CD4-positive, alpha-beta T cell (primary cell): Measurements from ENCODE around the gene CSTF2. TPM values are rescaled to one million over a fixed set of nuclear protein-coding genes. Genes with fewer than 3 reads are reported as not detected.

Experiments used
- ATAC-seq: fragments of 200-7000 bp; cut with Tn5 transposase; one replicate; pipeline ENCODE4 v1.10.0; 2022; ENCODE audit warnings: mild to moderate bottlenecking; ENCODE audit not compliant: poor library complexity
- CTCF ChIA-PET: fragments of 350-600 bp; sonication (Branson Sonifier 250); formaldehyde crosslinking; loops from one replicate; lab custom pipeline; 2021; ENCODE audit warnings: antibody characterized with exemption, inconsistent platforms; lab: Charles Lee
- POLR2A ChIA-PET: fragments of 350-600 bp; sonication (Branson Sonifier 250); formaldehyde crosslinking; loops from one replicate; lab custom pipeline; 2021; ENCODE audit warnings: antibody characterized with exemption, inconsistent platforms; lab: Charles Lee
- DNase-seq, 14 experiments: peaks; one replicate each; pipeline ENCODE4 v3.0.0-alpha.2; 2013 to 2020; ENCODE audit warnings: mixed read lengths in 2 of 14
- H3K27ac ChIP-seq, 2 donors: one replicate each; pipeline versions ENCODE4 v1.5.1 to v1.7.0; 2013; ENCODE audit warnings: low read length in 2 of 2, low read depth in 1 of 2, mild to moderate bottlenecking in 1 of 2
- H3K27me3 ChIP-seq, 2 experiments: 1 replicate in 1 of 2; 2 replicates in 1 of 2; pipeline versions ENCODE4 v1.6.1 to v1.7.0; 2013; ENCODE audit warnings: low read length in 2 of 2, control low read depth in 1 of 2, mild to moderate bottlenecking in 1 of 2, moderate library complexity in 1 of 2; ENCODE audit not compliant: insufficient read depth in 2 of 2, control insufficient read depth in 1 of 2
- H3K36me3 ChIP-seq: one replicate; pipeline ENCODE4 v1.6.1; 2013; ENCODE audit warnings: low read length, control low read depth; ENCODE audit not compliant: insufficient read depth
- H3K4me1 ChIP-seq: one replicate; pipeline ENCODE4 v1.6.1; 2013; ENCODE audit warnings: low read length, control low read depth; ENCODE audit not compliant: insufficient read depth
- H3K4me3 ChIP-seq: one replicate; pipeline ENCODE4 v1.5.1; 2013; ENCODE audit warnings: mild to moderate bottlenecking, low read length, moderate library complexity
- H3K9me3 ChIP-seq, 2 experiments: 1 replicate in 1 of 2; 2 replicates in 1 of 2; pipeline versions ENCODE4 v1.6.1 to v1.7.0; 2013; ENCODE audit warnings: low read length in 2 of 2, mild to moderate bottlenecking in 2 of 2, control low read depth in 1 of 2, moderate library complexity in 1 of 2; ENCODE audit not compliant: control insufficient read depth in 1 of 2, insufficient read depth in 1 of 2
- H3K27ac Mint-ChIP-seq: one replicate; pipeline ENCODE4 v1.8.0; 2020; ENCODE audit warnings: mixed read lengths
- H3K27me3 Mint-ChIP-seq: one replicate; pipeline ENCODE4 v1.8.0; 2021; ENCODE audit warnings: mixed read lengths
- H3K36me3 Mint-ChIP-seq: one replicate; pipeline ENCODE4 v1.8.0; 2021; ENCODE audit warnings: low read depth, mixed read lengths
- H3K4me1 Mint-ChIP-seq: one replicate; pipeline ENCODE4 v1.8.0; 2021; ENCODE audit warnings: low read depth, mixed read lengths
- H3K4me3 Mint-ChIP-seq: one replicate; pipeline ENCODE4 v1.8.0; 2020; ENCODE audit warnings: mild to moderate bottlenecking, mixed read lengths
- H3K9me3 Mint-ChIP-seq: one replicate; pipeline ENCODE4 v1.8.0; 2020; ENCODE audit warnings: mixed read lengths
- CTCF ChIP-seq: fragments of 200-600 bp; IDR thresholded peaks from one replicate; pipeline ENCODE4 v1.8.0; 2022; ENCODE audit warnings: antibody characterized with exemption, mild to moderate bottlenecking
- intact Hi-C, 2 experiments: fragments of 100-400 bp; cut with DNase I in 1 of 2; cut with micrococcal nuclease in 1 of 2; formaldehyde crosslinking; loops; one replicate each; pipeline versions ENCODE4 v1.15.1 to v1.9.0; 2023 to 2025; cut with DNase I, micrococcal nuclease
- total RNA-seq, 174 experiments: library from RNA in 2 of 174; stranded (reverse) in 2 of 174; gene quantifications; one replicate each; pipeline ENCODE4 v1.2.3 and lab custom pipeline; 2021 to 2026

Gene CSTF2
- total RNA-seq, 2 experiments from 2014 or later: 8.3 to 10.1 TPM

- Mint-ChIP-seq H3K27me3 (no peaks in the 10 kb centered on the region), H3K27ac (peak overlapping the region; percentile 90), H3K36me3 (peaks cover 73% of the 10 kb centered on the region), H3K4me1 (peaks cover 20% of the 10 kb centered on the region), H3K4me3 (no peak overlapping the region), H3K9me3 (no peaks in the 10 kb centered on the region)
- TF ChIP-seq CTCF: no peak
- Histone ChIP-seq H3K36me3 (peaks cover 55% of the 10 kb centered on the region), H3K27ac (no peak overlapping the region), H3K4me3 (no peak overlapping the region), H3K9me3 (no peaks in the 10 kb centered on the region), H3K27me3 (no peaks in the 10 kb centered on the region), H3K4me1 (peaks cover 10% of the 10 kb centered on the region)
- ATAC-seq (no peak), DNase-seq (no peak)
- ChIA-PET POLR2A (interaction anchor here (1.7 kb wide), 1 partner anchor 11 kb away, joined by 5 read pairs; the partner anchor contains the start of gene CSTF2), CTCF (interaction anchor here (1.1 kb wide), 1 partner anchor 63 kb away, joined by 3 read pairs; no protein-coding TSS in a partner anchor)
- intact Hi-C loops: loop anchor here in 1 of 2 experiments (10.0 kb wide), 1 partner anchor 203 kb away; no protein-coding TSS in a partner anchor
Observed at GRCh38 chrX:100831219-100831946, 11.2 kb downstream of the CSTF2 start.

- Mint-ChIP-seq H3K27me3 (no peaks in the 10 kb centered on the region), H3K9me3 (no peaks in the 10 kb centered on the region), H3K27ac (no peak overlapping the region), H3K36me3 (no peaks in the 10 kb centered on the region), H3K4me1 (no peaks in the 10 kb centered on the region), H3K4me3 (no peak overlapping the region)
- no peak for TF ChIP-seq CTCF
- no peak for ATAC-seq
- Histone ChIP-seq H3K27me3 (no peaks in the 10 kb centered on the region), H3K9me3 (no peaks in the 10 kb centered on the region), H3K27ac (no peak overlapping the region), H3K4me1 (no peaks in the 10 kb centered on the region), H3K4me3 (no peak overlapping the region), H3K36me3 (no peaks in the 10 kb centered on the region)
- POLR2A ChIA-PET: no interaction called here
- CTCF ChIA-PET: no interaction called here
- intact Hi-C loops: no loop called here
- DNase-seq: no peak
Observed at GRCh38 chrX:100850317-100850716, 30.1 kb downstream of the CSTF2 start.

GRCh38 chrX:100852810-100853209 lies 32.6 kb downstream of the CSTF2 start:
- H3K4me1 Mint-ChIP-seq: no peaks in the 10 kb centered on the region
- ChIA-PET CTCF (no interaction called here), POLR2A (no interaction called here)
- no peak for TF ChIP-seq CTCF
- no peaks in the 10 kb centered on the region for H3K36me3 Mint-ChIP-seq
- H3K4me3 Mint-ChIP-seq: no peak overlapping the region
- H3K36me3 ChIP-seq: no peaks in the 10 kb centered on the region
- intact Hi-C loops: no loop called here
- no peak overlapping the region for H3K4me3 ChIP-seq
- no peaks in the 10 kb centered on the region for H3K9me3 Mint-ChIP-seq
- DNase-seq: no peak
- H3K27me3 Mint-ChIP-seq: no peaks in the 10 kb centered on the region
- no peaks in the 10 kb centered on the region for H3K9me3 ChIP-seq
- no peaks in the 10 kb centered on the region for H3K27me3 ChIP-seq
- no peak for ATAC-seq
- H3K4me1 ChIP-seq: no peaks in the 10 kb centered on the region
- no peak overlapping the region for H3K27ac Mint-ChIP-seq
- no peak overlapping the region for H3K27ac ChIP-seq
